CD8-positive, alpha-beta memory T cell (primary cell): ENCODE measurements around the gene FMN1. TPM values are rescaled to one million over a fixed set of nuclear protein-coding genes. Genes with fewer than 3 reads are reported as not detected.

Experiments used
- CTCF ChIA-PET: fragments of 350-600 bp; sonication (Branson Sonifier 250); formaldehyde crosslinking; loops from one replicate; lab custom pipeline; 2021; ENCODE audit warnings: antibody characterized with exemption; lab: Charles Lee
- POLR2A ChIA-PET: fragments of 350-600 bp; sonication (Branson Sonifier 250); formaldehyde crosslinking; loops from one replicate; lab custom pipeline; 2021; ENCODE audit warnings: antibody characterized with exemption; lab: Charles Lee
- DNase-seq, 5 donors: peaks; one replicate each; pipeline versions ENCODE4 v3.0.0 to v3.0.0-alpha.2; 2020 to 2022; ENCODE audit warnings: mixed read lengths in 1 of 5
- H3K27ac ChIP-seq: one replicate; pipeline ENCODE4 v1.7.0; 2013; ENCODE audit warnings: low read depth, mild to moderate bottlenecking, low read length, moderate library complexity
- H3K27me3 ChIP-seq: 2 replicates; pipeline ENCODE4 v1.7.0; 2013; ENCODE audit warnings: low read length, mild to moderate bottlenecking; ENCODE audit not compliant: insufficient read depth, poor library complexity, severe bottlenecking
- H3K36me3 ChIP-seq: 2 replicates; pipeline ENCODE4 v1.7.0; 2013; ENCODE audit warnings: mild to moderate bottlenecking, low read length, moderate library complexity; ENCODE audit not compliant: insufficient read depth
- H3K4me1 ChIP-seq: 2 replicates; pipeline ENCODE4 v1.7.0; 2013; ENCODE audit warnings: mild to moderate bottlenecking, low read length, moderate library complexity; ENCODE audit not compliant: insufficient read depth
- H3K4me3 ChIP-seq: 2 replicates; pipeline ENCODE4 v1.7.0; 2013; ENCODE audit warnings: mild to moderate bottlenecking, low read length
- H3K9me3 ChIP-seq: 2 replicates; pipeline ENCODE4 v1.7.0; 2013; ENCODE audit warnings: mild to moderate bottlenecking, low read length
- H3K27ac Mint-ChIP-seq, 8 donors: one replicate each; pipeline ENCODE4 v1.8.0; 2020 to 2021; ENCODE audit warnings: mixed read lengths in 8 of 8, mild to moderate bottlenecking in 6 of 8, inconsistent platforms in 3 of 8, moderate library complexity in 3 of 8
- H3K27me3 Mint-ChIP-seq, 2 donors: one replicate each; pipeline ENCODE4 v1.8.0; 2020 to 2021; ENCODE audit warnings: mixed read lengths in 2 of 2, mild to moderate bottlenecking in 1 of 2, moderate library complexity in 1 of 2
- H3K36me3 Mint-ChIP-seq, 3 donors: one replicate each; pipeline ENCODE4 v1.8.0; 2020 to 2021; ENCODE audit warnings: mixed read lengths in 3 of 3, inconsistent platforms in 1 of 3, mild to moderate bottlenecking in 1 of 3
- H3K4me1 Mint-ChIP-seq, 3 donors: one replicate each; pipeline ENCODE4 v1.8.0; 2020 to 2021; ENCODE audit warnings: mixed read lengths in 3 of 3, inconsistent platforms in 1 of 3, mild to moderate bottlenecking in 1 of 3
- H3K4me3 Mint-ChIP-seq, 7 donors: one replicate each; pipeline ENCODE4 v1.8.0; 2020 to 2021; ENCODE audit warnings: mixed read lengths in 7 of 7, mild to moderate bottlenecking in 6 of 7, moderate library complexity in 4 of 7, inconsistent platforms in 2 of 7
- H3K9me3 Mint-ChIP-seq, 5 donors: one replicate each; pipeline ENCODE4 v1.8.0; 2020 to 2022; ENCODE audit warnings: mixed read lengths in 5 of 5, mild to moderate bottlenecking in 3 of 5, moderate library complexity in 2 of 5, inconsistent platforms in 1 of 5
- polyA plus RNA-seq: library from polyadenylated mRNA; unstranded; fragments of 300-500 nt; fragmentation: Illumina TruSeq; gene quantifications from one replicate; pipeline ENCODE4 v1.2.3, GENCODE V29; 2021
- total RNA-seq, 2 experiments: library from RNA; stranded (reverse); gene quantifications; one replicate each; pipeline ENCODE4 v1.2.3, GENCODE V29; 2021

FMN1 gene
- total and polyA plus RNA-seq, 3 experiments from 2014 or later, result 0.09 to 0.24 (median 0.11) TPM

GRCh38 chr15:32778391-32779176, 415.9 kb downstream of the FMN1 start:
- no peak for DNase-seq
- Histone ChIP-seq H3K4me1 (no peaks in the 10 kb centered on the region), H3K9me3 (no peaks in the 10 kb centered on the region), H3K36me3 (no peaks in the 10 kb centered on the region), H3K27ac (no peak overlapping the region), H3K4me3 (no peak overlapping the region), H3K27me3 (no peaks in the 10 kb centered on the region)
- Mint-ChIP-seq H3K4me3 (no peak overlapping the region), H3K27me3 (peaks cover 5 to 7% of the 10 kb centered on the region in 2 donors), H3K4me1 (no peaks in the 10 kb centered on the region), H3K36me3 (peaks cover 0 to 11% (median 0%) of the 10 kb centered on the region in 3 donors), H3K27ac (no peak overlapping the region), H3K9me3 (peaks cover 0 to 3% (median 1%) of the 10 kb centered on the region in 5 donors)
- ChIA-PET CTCF (no interaction called here), POLR2A (no interaction called here)

- Histone ChIP-seq H3K4me3 (no peak overlapping the region), H3K27me3 (no peaks in the 10 kb centered on the region), H3K4me1 (no peaks in the 10 kb centered on the region), H3K27ac (no peak overlapping the region), H3K9me3 (no peaks in the 10 kb centered on the region), H3K36me3 (no peaks in the 10 kb centered on the region)
- DNase-seq, result no peak
- POLR2A ChIA-PET, result no interaction called here
- H3K36me3 Mint-ChIP-seq, result peaks cover 0 to 13% (median 0%) of the 10 kb centered on the region in 3 donors
- H3K4me3 Mint-ChIP-seq, result no peak overlapping the region
- H3K27ac Mint-ChIP-seq, result no peak overlapping the region
- H3K4me1 Mint-ChIP-seq, result no peaks in the 10 kb centered on the region
- CTCF ChIA-PET, result no interaction called here
- H3K9me3 Mint-ChIP-seq, result peaks cover 0 to 3% (median 1%) of the 10 kb centered on the region in 5 donors
- peaks cover 3 to 8% of the 10 kb centered on the region in 2 donors for H3K27me3 Mint-ChIP-seq
Observed at GRCh38 chr15:32775103-32775502, 419.4 kb downstream of the FMN1 start.

- no peaks in the 10 kb centered on the region for H3K36me3 ChIP-seq
- no peaks in the 10 kb centered on the region for H3K4me1 Mint-ChIP-seq
- no peak overlapping the region for H3K4me3 Mint-ChIP-seq
- H3K4me1 ChIP-seq, result no peaks in the 10 kb centered on the region
- H3K27me3 ChIP-seq, result no peaks in the 10 kb centered on the region
- peaks cover 0 to 8% of the 10 kb centered on the region in 2 donors for H3K27me3 Mint-ChIP-seq
- H3K36me3 Mint-ChIP-seq, result peaks cover 0 to 13% (median 0%) of the 10 kb centered on the region in 3 donors
- DNase-seq, result no peak
- no peaks in the 10 kb centered on the region for H3K9me3 ChIP-seq
- no peak overlapping the region for H3K27ac Mint-ChIP-seq
- H3K27ac ChIP-seq, result no peak overlapping the region
- POLR2A ChIA-PET, result no interaction called here
- CTCF ChIA-PET, result no interaction called here
- peaks cover 0 to 1% (median 0%) of the 10 kb centered on the region in 5 donors for H3K9me3 Mint-ChIP-seq
- no peak overlapping the region for H3K4me3 ChIP-seq
Observed at GRCh38 chr15:32774022-32774421, 420.5 kb downstream of the FMN1 start.

- DNase-seq, result no peak
- Histone ChIP-seq H3K9me3 (no peaks in the 10 kb centered on the region), H3K27me3 (no peaks in the 10 kb centered on the region), H3K4me3 (no peak overlapping the region), H3K36me3 (no peaks in the 10 kb centered on the region), H3K4me1 (no peaks in the 10 kb centered on the region), H3K27ac (no peak overlapping the region)
- CTCF ChIA-PET, result no interaction called here
- Mint-ChIP-seq H3K9me3 (no peaks in the 10 kb centered on the region), H3K4me3 (no peak overlapping the region), H3K36me3 (peaks cover 0 to 2% (median 0%) of the 10 kb centered on the region in 3 donors), H3K4me1 (no peaks in the 10 kb centered on the region), H3K27ac (no peak overlapping the region), H3K27me3 (peaks cover 4 to 5% of the 10 kb centered on the region in 2 donors)
- POLR2A ChIA-PET, result no interaction called here
Observed at GRCh38 chr15:32767236-32767635, 427.3 kb downstream of the FMN1 start.

GRCh38 chr15:32766101-32766500, 428.4 kb downstream of the FMN1 start:
- no peak for DNase-seq
- Mint-ChIP-seq H3K4me1 (no peaks in the 10 kb centered on the region), H3K27me3 (peaks cover 4 to 15% of the 10 kb centered on the region in 2 donors), H3K9me3 (no peaks in the 10 kb centered on the region), H3K4me3 (no peak overlapping the region), H3K27ac (no peak overlapping the region), H3K36me3 (no peaks in the 10 kb centered on the region)
- no peaks in the 10 kb centered on the region for H3K36me3 ChIP-seq
- no peaks in the 10 kb centered on the region for H3K27me3 ChIP-seq
- H3K4me3 ChIP-seq, result no peak overlapping the region
- no peaks in the 10 kb centered on the region for H3K4me1 ChIP-seq
- ChIA-PET POLR2A (no interaction called here), CTCF (no interaction called here)
- H3K9me3 ChIP-seq, result no peaks in the 10 kb centered on the region
- H3K27ac ChIP-seq, result no peak overlapping the region

- Mint-ChIP-seq H3K4me3 (no peak overlapping the region), H3K4me1 (no peaks in the 10 kb centered on the region), H3K9me3 (no peaks in the 10 kb centered on the region), H3K27ac (peak overlapping the region in 1 of 8 donors; percentile 62), H3K27me3 (peaks cover 4 to 20% of the 10 kb centered on the region in 2 donors), H3K36me3 (no peaks in the 10 kb centered on the region)
- CTCF ChIA-PET, result no interaction called here
- no peak for DNase-seq
- POLR2A ChIA-PET, result no interaction called here
- Histone ChIP-seq H3K27ac (no peak overlapping the region), H3K9me3 (no peaks in the 10 kb centered on the region), H3K4me3 (no peak overlapping the region), H3K36me3 (no peaks in the 10 kb centered on the region), H3K4me1 (no peaks in the 10 kb centered on the region), H3K27me3 (no peaks in the 10 kb centered on the region)
Observed at GRCh38 chr15:32765236-32765635, 429.3 kb downstream of the FMN1 start.

GRCh38 chr15:32763295-32763694, 431.2 kb downstream of the FMN1 start:
- Histone ChIP-seq H3K4me3 (no peak overlapping the region), H3K4me1 (no peaks in the 10 kb centered on the region), H3K9me3 (no peaks in the 10 kb centered on the region), H3K27me3 (no peaks in the 10 kb centered on the region), H3K36me3 (no peaks in the 10 kb centered on the region), H3K27ac (no peak overlapping the region)
- CTCF ChIA-PET, result no interaction called here
- H3K4me1 Mint-ChIP-seq, result no peaks in the 10 kb centered on the region
- no peaks in the 10 kb centered on the region for H3K36me3 Mint-ChIP-seq
- no peak for DNase-seq
- peaks cover 4 to 28% of the 10 kb centered on the region in 2 donors for H3K27me3 Mint-ChIP-seq
- H3K4me3 Mint-ChIP-seq, result no peak overlapping the region
- no peak overlapping the region for H3K27ac Mint-ChIP-seq
- POLR2A ChIA-PET, result no interaction called here
- no peaks in the 10 kb centered on the region for H3K9me3 Mint-ChIP-seq

GRCh38 chr15:32757426-32757825, 437.1 kb downstream of the FMN1 start:
- no peak overlapping the region for H3K27ac ChIP-seq
- POLR2A ChIA-PET, result no interaction called here
- H3K27me3 Mint-ChIP-seq, result peaks cover 2 to 34% of the 10 kb centered on the region in 2 donors
- H3K27ac Mint-ChIP-seq, result peak overlapping the region in 1 of 8 donors; percentile 11
- no peak overlapping the region for H3K4me3 Mint-ChIP-seq
- H3K4me1 Mint-ChIP-seq, result no peaks in the 10 kb centered on the region
- peaks cover 0 to 2% (median 0%) of the 10 kb centered on the region in 5 donors for H3K9me3 Mint-ChIP-seq
- H3K36me3 ChIP-seq, result no peaks in the 10 kb centered on the region
- H3K36me3 Mint-ChIP-seq, result no peaks in the 10 kb centered on the region
- no peaks in the 10 kb centered on the region for H3K9me3 ChIP-seq
- DNase-seq, result no peak
- CTCF ChIA-PET, result no interaction called here
- no peak overlapping the region for H3K4me3 ChIP-seq
- no peaks in the 10 kb centered on the region for H3K27me3 ChIP-seq
- no peaks in the 10 kb centered on the region for H3K4me1 ChIP-seq
